GM23338 (cell line): ENCODE results near the gene SETX. TPM values are rescaled to one million over a fixed set of nuclear protein-coding genes. Genes with fewer than 3 reads are reported as not detected.

Experiments used
- ATAC-seq: fragments of 200-7000 bp; cut with Tn5 transposase; 3 replicates; pipeline ENCODE4 v1.9.1; 2020
- DNase-seq: peaks from one replicate; pipeline ENCODE4 v3.0.0-alpha.2; 2015; ENCODE audit warnings: low spot score
- H2AFZ ChIP-seq: fragments of 200-600 bp; sonication (generic); 2 replicates; pipeline ENCODE4 v1.8.0; 2016; ENCODE audit warnings: antibody characterized with exemption, mild to moderate bottlenecking, moderate library complexity
- H3F3A ChIP-seq: fragments of 200-600 bp; sonication (generic); replicated peaks from 2 replicates; pipeline ENCODE4 v1.8.0; 2017; ENCODE audit warnings: antibody characterized with exemption, mixed run types, low read depth
- H3K27ac ChIP-seq: fragments of 200-600 bp; sonication (generic); 2 replicates; pipeline ENCODE4 v1.6.1; 2016; ENCODE audit warnings: low read depth
- H3K27me3 ChIP-seq: fragments of 200-600 bp; sonication (generic); 2 replicates; pipeline ENCODE4 v1.8.0; 2016; ENCODE audit warnings: mild to moderate bottlenecking, mixed run types, moderate library complexity; ENCODE audit not compliant: insufficient read depth
- H3K36me3 ChIP-seq: fragments of 200-600 bp; sonication (generic); 2 replicates; pipeline ENCODE4 v1.8.0; 2016; ENCODE audit warnings: mild to moderate bottlenecking; ENCODE audit not compliant: insufficient read depth
- H3K4me1 ChIP-seq: fragments of 200-600 bp; sonication (generic); 2 replicates; pipeline ENCODE4 v1.8.0; 2016; ENCODE audit warnings: mild to moderate bottlenecking, moderate library complexity; ENCODE audit not compliant: insufficient read depth
- H3K4me2 ChIP-seq: fragments of 200-600 bp; sonication (generic); 2 replicates; pipeline ENCODE4 v1.7.1; 2017; ENCODE audit warnings: mixed run types
- H3K4me3 ChIP-seq: fragments of 200-600 bp; sonication (generic); 2 replicates; pipeline ENCODE4 v1.6.1; 2016; ENCODE audit warnings: mixed run types
- H3K79me2 ChIP-seq: fragments of 200-600 bp; sonication (generic); replicated peaks from 2 replicates; pipeline ENCODE4 v1.8.0; 2017; ENCODE audit warnings: mild to moderate bottlenecking; ENCODE audit not compliant: insufficient read depth
- H3K9me2 ChIP-seq: fragments of 200-600 bp; sonication (generic); 2 replicates; pipeline ENCODE4 v1.8.0; 2017; ENCODE audit not compliant: insufficient read depth
- H4K20me1 ChIP-seq: fragments of 200-600 bp; sonication (generic); replicated peaks from 2 replicates; pipeline ENCODE4 v1.8.0; 2017; ENCODE audit warnings: mild to moderate bottlenecking; ENCODE audit not compliant: insufficient read depth
- H3K27ac Mint-ChIP-seq: 2 replicates; pipeline ENCODE4 v1.8.0; 2020; ENCODE audit warnings: inconsistent platforms, mild to moderate bottlenecking, moderate library complexity, mixed read lengths
- H3K27me3 Mint-ChIP-seq: 3 replicates; pipeline ENCODE4 v1.8.0; 2022; ENCODE audit warnings: low read depth, mild to moderate bottlenecking, moderate library complexity, mixed read lengths, inconsistent platforms; ENCODE audit not compliant: insufficient read depth, poor library complexity
- H3K36me3 Mint-ChIP-seq: 3 replicates; pipeline ENCODE4 v1.8.0; 2021; ENCODE audit warnings: low read depth, mild to moderate bottlenecking, inconsistent platforms, moderate library complexity, mixed read lengths
- H3K4me1 Mint-ChIP-seq: 3 replicates; pipeline ENCODE4 v1.8.0; 2020; ENCODE audit warnings: mild to moderate bottlenecking, inconsistent platforms, mixed read lengths
- H3K4me3 Mint-ChIP-seq: 3 replicates; pipeline ENCODE4 v1.8.0; 2021; ENCODE audit warnings: moderate library complexity, mild to moderate bottlenecking, inconsistent platforms, mixed read lengths
- H3K9me3 Mint-ChIP-seq: 3 replicates; pipeline ENCODE4 v1.8.0; 2020; ENCODE audit warnings: moderate library complexity, mild to moderate bottlenecking, inconsistent platforms, mixed read lengths
- CREB1 ChIP-seq: fragments of 250-450 bp; sonication (Bioruptor Pico); IDR thresholded peaks from 2 replicates; pipeline ENCODE4 v1.5.0; 2020; ENCODE audit warnings: low read depth, mild to moderate bottlenecking, moderate library complexity
- CTCF ChIP-seq, 2 experiments: fragments of 200-600 bp in 1 of 2; sonication (generic) in 1 of 2; conservative IDR thresholded peaks; 2 replicates each; pipeline versions ENCODE4 v1.5.1 to v1.6.1; 2016 to 2017; ENCODE audit warnings: antibody characterized with exemption in 2 of 2, low read depth in 2 of 2, mild to moderate bottlenecking in 2 of 2, moderate library complexity in 1 of 2
- ETS1 ChIP-seq: IDR thresholded peaks from 2 replicates; pipeline ENCODE4 v1.6.1; 2016; ENCODE audit warnings: antibody characterized with exemption
- EZH2 ChIP-seq: fragments of 200-600 bp; sonication (generic); IDR thresholded peaks from one replicate; pipeline ENCODE4 v1.8.0; 2017; ENCODE audit warnings: antibody characterized with exemption, mild to moderate bottlenecking, low read depth; ENCODE audit not compliant: unreplicated experiment
- EZH2phosphoT487 ChIP-seq: fragments of 200-600 bp; sonication (generic); IDR thresholded peaks from one replicate; pipeline ENCODE4 v1.8.1; 2018; ENCODE audit warnings: antibody characterized with exemption; ENCODE audit not compliant: unreplicated experiment
- JUNB ChIP-seq: IDR thresholded peaks from one replicate; pipeline ENCODE4 v1.6.1; 2016; ENCODE audit warnings: antibody characterized with exemption; ENCODE audit not compliant: unreplicated experiment
- NANOG ChIP-seq: IDR thresholded peaks from 2 replicates; pipeline ENCODE4 v1.6.1; 2016; ENCODE audit warnings: antibody characterized with exemption, borderline replicate concordance
- POLR2AphosphoS5 ChIP-seq: IDR thresholded peaks from 2 replicates; pipeline ENCODE4 v1.6.1; 2016; ENCODE audit warnings: antibody characterized with exemption, low read depth
- REST ChIP-seq: IDR thresholded peaks from one replicate; pipeline ENCODE4 v1.6.1; 2018; ENCODE audit warnings: antibody characterized with exemption; ENCODE audit not compliant: unreplicated experiment
- STAT1 ChIP-seq: IDR thresholded peaks from one replicate; pipeline ENCODE4 v1.6.1; 2016; ENCODE audit warnings: antibody characterized with exemption; ENCODE audit not compliant: unreplicated experiment
- ZNF114 ChIP-seq: fragments of 250-450 bp; sonication (Bioruptor Pico); IDR thresholded peaks from 2 replicates; pipeline ENCODE4 v1.5.0; 2020; ENCODE audit warnings: mild to moderate bottlenecking, moderate library complexity
- ZNF331 ChIP-seq: fragments of 250-450 bp; sonication (Bioruptor Pico); IDR thresholded peaks from 2 replicates; pipeline ENCODE4 v1.5.0; 2020; ENCODE audit warnings: low read depth, mild to moderate bottlenecking, moderate library complexity
- ZNF462 ChIP-seq: fragments of 250-450 bp; sonication (Bioruptor Pico); IDR thresholded peaks from 2 replicates; pipeline ENCODE4 v1.5.0; 2020; ENCODE audit warnings: mild to moderate bottlenecking, moderate library complexity
- polyA plus RNA-seq: library from polyadenylated mRNA; unstranded; fragments of >200 nt; fragmentation: Nextera tagmentation; extraction: Ambion mirVana; gene quantifications from 2 replicates; pipeline ENCODE4 v1.2.1, GENCODE V29; 2016
- total RNA-seq: library from RNA; depleted of rRNA; stranded (reverse); fragments of >200 nt; shearing (Covaris generic); gene quantifications from 2 replicates; pipeline ENCODE4 v1.2.3, GENCODE V29; 2014

SETX gene
- total and polyA plus RNA-seq, 2 experiments from 2014 or later: 17.5 to 49.9 TPM

DNA sequence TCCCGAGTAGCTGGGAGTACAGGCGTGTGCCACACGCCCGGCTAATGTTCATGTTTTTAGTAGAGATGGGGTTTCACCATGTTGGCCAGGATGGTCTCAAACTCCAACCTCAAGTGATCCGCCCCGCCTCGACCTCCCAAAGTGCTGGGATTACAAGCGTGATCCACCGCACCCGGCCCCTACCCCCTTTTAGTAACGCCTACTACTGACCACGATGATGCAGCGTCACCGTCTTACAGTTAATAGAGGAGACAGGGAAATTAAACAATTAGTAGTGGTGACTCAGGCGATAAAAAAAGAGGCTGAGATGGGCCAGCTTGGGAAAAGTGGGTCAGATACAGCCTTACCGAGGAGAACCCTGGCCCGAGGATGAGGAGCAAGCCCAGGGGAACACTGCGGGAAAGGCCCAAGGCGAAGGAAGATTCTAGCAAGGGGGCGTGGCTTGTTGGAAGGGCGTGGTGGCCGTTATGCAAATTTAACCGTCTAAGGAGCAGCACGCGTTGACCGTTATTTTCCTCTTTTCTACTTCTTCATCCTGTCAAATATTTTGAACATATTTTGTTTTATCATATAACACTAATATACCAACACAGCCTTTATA is 1.6 kb upstream of the SETX start:
- peaks cover 10% of the 10 kb centered on the region for H4K20me1 ChIP-seq
- no peak overlapping the region for H3K4me2 ChIP-seq
- Mint-ChIP-seq H3K27ac (0 out of 2 replicates have a peak overlapping the region, but pooled peaks have one; percentile 36), H3K27me3 (no peaks in the 10 kb centered on the region), H3K9me3 (no peaks in the 10 kb centered on the region), H3K4me1 (peaks cover 20% of the 10 kb centered on the region), H3K36me3 (peaks cover 27% of the 10 kb centered on the region), H3K4me3 (no peak overlapping the region)
- H3K4me3 ChIP-seq: no peak overlapping the region
- peaks cover 29% of the 10 kb centered on the region for H3K79me2 ChIP-seq
- no peak for TF ChIP-seq POLR2AphosphoS5
- TF ChIP-seq CREB1 (CRISPR knock-in tag): no peak
- TF ChIP-seq ZNF114 (CRISPR knock-in tag): no peak
- no peak for TF ChIP-seq EZH2
- no peak for TF ChIP-seq ZNF331 (CRISPR knock-in tag)
- TF ChIP-seq STAT1: no peak
- TF ChIP-seq ETS1: no peak
- no peak for TF ChIP-seq CTCF (conservative IDR thresholded peaks at IDR 0.05; ENCODE audit: low read depth in 2 of 2)
- TF ChIP-seq EZH2phosphoT487: no peak
- no peak for TF ChIP-seq REST
- no peak for TF ChIP-seq JUNB
- no peak for TF ChIP-seq ZNF462 (CRISPR knock-in tag)
- no peak for TF ChIP-seq NANOG
- H3K9me2 ChIP-seq: no peaks in the 10 kb centered on the region
- DNase-seq (peak; percentile 48), ATAC-seq (no peak)
- H3K36me3 ChIP-seq: peaks cover 19% of the 10 kb centered on the region; the same call in 1 of the 2 replicates
- no peak overlapping the region for H3K27ac ChIP-seq
- H2AFZ ChIP-seq: peak overlapping the region; percentile 38; the same call in 1 of the 2 replicates
- H3K27me3 ChIP-seq: no peaks in the 10 kb centered on the region
- H3K4me1 ChIP-seq: peaks cover 12% of the 10 kb centered on the region
- H3F3A ChIP-seq: no peaks in the 10 kb centered on the region
